ENCODE results near the gene TRIM38. TPM values are rescaled to one million over a fixed set of nuclear protein-coding genes. Genes with fewer than 3 reads are reported as not detected.

The TRIM38 gene
- polyA plus RNA-seq, 1 donor from 2014 or later = not detected

GRCh38 chr6:26025894-26026832 is 63.6 kb downstream of the TRIM38 start:
- Histone ChIP-seq H3F3A (ENCODE audit: insufficient read depth, low read length, poor library complexity, severe bottlenecking) (peaks cover 10% of the 10 kb centered on the region), H4K20me1 (ENCODE audit: insufficient read depth) (no peaks in the 10 kb centered on the region), H3K9ac (ENCODE audit: low read length) (peak overlapping the region; percentile 68), H3K27ac (ENCODE audit: low read length) (peak overlapping the region; percentile 78), H3K4me3 (ENCODE audit: low read length) (peak overlapping the region; percentile 71), H3K79me2 (replicated peaks; ENCODE audit: insufficient read depth, low read length) (no peaks in the 10 kb centered on the region), H3K36me3 (ENCODE audit: insufficient read depth, low read length) (no peaks in the 10 kb centered on the region), H3K4me2 (ENCODE audit: low read length) (peak overlapping the region; percentile 90), H3K9me3 (ENCODE audit: low read length) (no peaks in the 10 kb centered on the region), H3K9me2 (ENCODE audit: insufficient read depth, low read length) (no peaks in the 10 kb centered on the region), H2AFZ (ENCODE audit: low read depth, low read length) (peak overlapping the region; percentile 3), H3K27me3 (ENCODE audit: insufficient read depth, low read depth, low read length) (no peaks in the 10 kb centered on the region)
- TF ChIP-seq REST (IDR thresholded peaks at IDR 0.05; ENCODE audit: borderline replicate concordance) = no peak
- peak; percentile 75 for TF ChIP-seq RAD21 (conservative IDR thresholded peaks at IDR 0.05)
- no peak for TF ChIP-seq EZH2 (IDR thresholded peaks at IDR 0.05; ENCODE audit: borderline replicate concordance, insufficient read depth, low read length, poor library complexity, severe bottlenecking)
- TF ChIP-seq TAF1 (IDR thresholded peaks at IDR 0.05; ENCODE audit: low read depth) = no peak
- TF ChIP-seq CTCF (IDR thresholded peaks at IDR 0.05; ENCODE audit: poor library complexity, severe bottlenecking) = peak; percentile 96
- peak; percentile 82 for TF ChIP-seq SMC3 (conservative IDR thresholded peaks at IDR 0.05; ENCODE audit: poor library complexity)
- peak; percentile 57 for TF ChIP-seq EP300 (conservative IDR thresholded peaks at IDR 0.05; ENCODE audit: poor library complexity, severe bottlenecking)
- peak; percentile 45 for TF ChIP-seq MXI1 (conservative IDR thresholded peaks at IDR 0.05; ENCODE audit: poor library complexity, severe bottlenecking)
- peak; percentile 71 for TF ChIP-seq POLR2AphosphoS5 (IDR thresholded peaks at IDR 0.05)

GRCh38 chr6:26026833-26027490 is 64.4 kb downstream of the TRIM38 start:
- Histone ChIP-seq H3K36me3 (ENCODE audit: insufficient read depth, low read length) (no peaks in the 10 kb centered on the region), H3K79me2 (replicated peaks; ENCODE audit: insufficient read depth, low read length) (no peaks in the 10 kb centered on the region), H3K27ac (ENCODE audit: low read length) (peak overlapping the region; percentile 78), H3F3A (ENCODE audit: insufficient read depth, low read length, poor library complexity, severe bottlenecking) (peaks cover 10% of the 10 kb centered on the region), H3K9me2 (ENCODE audit: insufficient read depth, low read length) (no peaks in the 10 kb centered on the region), H2AFZ (ENCODE audit: low read depth, low read length) (peak overlapping the region; percentile 3), H3K4me3 (ENCODE audit: low read length) (peak overlapping the region; percentile 71), H3K9ac (ENCODE audit: low read length) (peak overlapping the region; percentile 68), H4K20me1 (ENCODE audit: insufficient read depth) (no peaks in the 10 kb centered on the region), H3K4me2 (ENCODE audit: low read length) (peak overlapping the region; percentile 90), H3K9me3 (ENCODE audit: low read length) (no peaks in the 10 kb centered on the region), H3K27me3 (ENCODE audit: insufficient read depth, low read depth, low read length) (no peaks in the 10 kb centered on the region)
- peak; percentile 63 for TF ChIP-seq MXI1 (conservative IDR thresholded peaks at IDR 0.05; ENCODE audit: poor library complexity, severe bottlenecking)
- no peak for TF ChIP-seq SMC3 (conservative IDR thresholded peaks at IDR 0.05; ENCODE audit: poor library complexity)
- TF ChIP-seq REST (IDR thresholded peaks at IDR 0.05; ENCODE audit: borderline replicate concordance) = no peak
- peak; percentile 94 for TF ChIP-seq POLR2AphosphoS5 (IDR thresholded peaks at IDR 0.05)

Measured in neural cell (in vitro differentiated cells).